Stomach (tissue), 4 donors: ENCODE measurements around the gene PCDH9.

Experiments used
- POLR2A ChIP-seq, 4 donors: fragments of 450-650 bp; IDR thresholded peaks; one replicate each; pipeline ENCODE4 v1.6.1; 2016; ENCODE audit warnings: antibody characterized with exemption in 4 of 4, control low read depth in 2 of 4, mild to moderate bottlenecking in 1 of 4, moderate library complexity in 1 of 4
- TF ChIP-seq, protein P1 (sequence below), 7 experiments: fragments of 450-650 bp in 4 of 7; fragments of 200-600 bp in 3 of 7; sonication (generic) in 3 of 7; IDR thresholded peaks; one replicate each; pipeline ENCODE4 v1.5.1; 2016 to 2019; ENCODE audit warnings: antibody characterized with exemption in 7 of 7, control low read depth in 2 of 7, mild to moderate bottlenecking in 1 of 7

GRCh38 chr13:66895320-66895719 is 334.8 kb downstream of the PCDH9 start:
- TF ChIP-seq, protein P1, sequence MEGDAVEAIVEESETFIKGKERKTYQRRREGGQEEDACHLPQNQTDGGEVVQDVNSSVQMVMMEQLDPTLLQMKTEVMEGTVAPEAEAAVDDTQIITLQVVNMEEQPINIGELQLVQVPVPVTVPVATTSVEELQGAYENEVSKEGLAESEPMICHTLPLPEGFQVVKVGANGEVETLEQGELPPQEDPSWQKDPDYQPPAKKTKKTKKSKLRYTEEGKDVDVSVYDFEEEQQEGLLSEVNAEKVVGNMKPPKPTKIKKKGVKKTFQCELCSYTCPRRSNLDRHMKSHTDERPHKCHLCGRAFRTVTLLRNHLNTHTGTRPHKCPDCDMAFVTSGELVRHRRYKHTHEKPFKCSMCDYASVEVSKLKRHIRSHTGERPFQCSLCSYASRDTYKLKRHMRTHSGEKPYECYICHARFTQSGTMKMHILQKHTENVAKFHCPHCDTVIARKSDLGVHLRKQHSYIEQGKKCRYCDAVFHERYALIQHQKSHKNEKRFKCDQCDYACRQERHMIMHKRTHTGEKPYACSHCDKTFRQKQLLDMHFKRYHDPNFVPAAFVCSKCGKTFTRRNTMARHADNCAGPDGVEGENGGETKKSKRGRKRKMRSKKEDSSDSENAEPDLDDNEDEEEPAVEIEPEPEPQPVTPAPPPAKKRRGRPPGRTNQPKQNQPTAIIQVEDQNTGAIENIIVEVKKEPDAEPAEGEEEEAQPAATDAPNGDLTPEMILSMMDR (IDR thresholded peaks at IDR 0.05): no peak
- TF ChIP-seq POLR2A (IDR thresholded peaks at IDR 0.05): no peak
